Neural progenitor cell (in vitro differentiated cells): ENCODE data around the gene HCCS. TPM values are rescaled to one million over a fixed set of nuclear protein-coding genes. Genes with fewer than 3 reads are reported as not detected.
A peak's percentile ranks its signal among the peaks of the same experiment; 100 is the strongest.

Source experiments
- DNase-seq: peaks from one replicate; pipeline ENCODE4 v3.0.0-alpha.2; 2016; ENCODE audit warnings: low spot score
- H2AFZ ChIP-seq: fragments of 200-600 bp; sonication (generic); replicated peaks from 2 replicates; pipeline ENCODE4 v1.6.1; 2016; ENCODE audit warnings: antibody characterized with exemption
- H3F3A ChIP-seq: fragments of 200-600 bp; sonication (generic); 2 replicates; pipeline ENCODE4 v1.6.1; 2016; ENCODE audit warnings: antibody characterized with exemption, low read depth
- H3K27ac ChIP-seq: fragments of 200-600 bp; sonication (generic); 2 replicates; pipeline ENCODE4 v1.5.1; 2016; ENCODE audit warnings: mild to moderate bottlenecking
- H3K27me3 ChIP-seq: fragments of 200-600 bp; sonication (generic); 2 replicates; pipeline ENCODE4 v1.6.1; 2016; ENCODE audit warnings: mild to moderate bottlenecking, moderate library complexity
- H3K36me3 ChIP-seq: fragments of 200-600 bp; sonication (generic); 2 replicates; pipeline ENCODE4 v1.5.1; 2016
- H3K4me1 ChIP-seq: fragments of 200-600 bp; sonication (generic); 2 replicates; pipeline ENCODE4 v1.6.1; 2016; ENCODE audit warnings: mixed run types
- H3K4me2 ChIP-seq: fragments of 200-600 bp; sonication (generic); 2 replicates; pipeline ENCODE4 v1.6.1; 2016
- H3K4me3 ChIP-seq: fragments of 200-600 bp; sonication (generic); 2 replicates; pipeline ENCODE4 v1.5.1; 2016
- H3K79me2 ChIP-seq: fragments of 200-600 bp; sonication (generic); 2 replicates; pipeline ENCODE4 v1.6.1; 2016; ENCODE audit warnings: low read depth
- H3K9ac ChIP-seq: fragments of 200-600 bp; sonication (generic); 2 replicates; pipeline ENCODE4 v1.6.1; 2016
- H3K9me3 ChIP-seq: fragments of 200-600 bp; sonication (generic); 2 replicates; pipeline ENCODE4 v1.5.1; 2016; ENCODE audit warnings: low read depth
- H4K20me1 ChIP-seq: fragments of 200-600 bp; sonication (generic); 2 replicates; pipeline ENCODE4 v1.6.1; 2016; ENCODE audit warnings: low read depth
- H3K27ac Mint-ChIP-seq: 3 replicates; pipeline ENCODE4 v1.8.0; 2021; ENCODE audit warnings: mixed read lengths
- H3K27me3 Mint-ChIP-seq: 2 replicates; pipeline ENCODE4 v1.8.0; 2022; ENCODE audit warnings: low read depth, mild to moderate bottlenecking, inconsistent platforms, moderate library complexity, mixed read lengths; ENCODE audit not compliant: insufficient read depth
- H3K36me3 Mint-ChIP-seq: 3 replicates; pipeline ENCODE4 v1.8.0; 2021; ENCODE audit warnings: mixed read lengths
- H3K4me1 Mint-ChIP-seq: 3 replicates; pipeline ENCODE4 v1.8.0; 2021; ENCODE audit warnings: mixed read lengths
- H3K4me3 Mint-ChIP-seq: 3 replicates; pipeline ENCODE4 v1.8.0; 2021; ENCODE audit warnings: mild to moderate bottlenecking, moderate library complexity, mixed read lengths
- H3K9me3 Mint-ChIP-seq: 3 replicates; pipeline ENCODE4 v1.8.0; 2020; ENCODE audit warnings: mixed read lengths
- CTCF ChIP-seq: fragments of 200-600 bp; sonication (generic); IDR thresholded peaks from 2 replicates; pipeline ENCODE4 v1.5.1; 2017; ENCODE audit warnings: antibody characterized with exemption, mild to moderate bottlenecking
- EZH2 ChIP-seq: fragments of 200-600 bp; sonication (generic); IDR thresholded peaks from 2 replicates; pipeline ENCODE4 v1.6.1; 2017; ENCODE audit warnings: antibody characterized with exemption, mild to moderate bottlenecking, moderate library complexity
- EZH2phosphoT487 ChIP-seq: fragments of 200-600 bp; sonication (generic); IDR thresholded peaks from 2 replicates; pipeline ENCODE4 v1.6.1; 2017; ENCODE audit warnings: antibody characterized with exemption
- total RNA-seq: library from RNA; depleted of rRNA; stranded (reverse); fragments of >200 nt; gene quantifications from 2 replicates; pipeline ENCODE4 v1.2.3, GENCODE V29; 2015; ENCODE audit warnings: low replicate concordance

HCCS gene
- total RNA-seq, 1 donor from 2014 or later: 19.8 TPM

DNA sequence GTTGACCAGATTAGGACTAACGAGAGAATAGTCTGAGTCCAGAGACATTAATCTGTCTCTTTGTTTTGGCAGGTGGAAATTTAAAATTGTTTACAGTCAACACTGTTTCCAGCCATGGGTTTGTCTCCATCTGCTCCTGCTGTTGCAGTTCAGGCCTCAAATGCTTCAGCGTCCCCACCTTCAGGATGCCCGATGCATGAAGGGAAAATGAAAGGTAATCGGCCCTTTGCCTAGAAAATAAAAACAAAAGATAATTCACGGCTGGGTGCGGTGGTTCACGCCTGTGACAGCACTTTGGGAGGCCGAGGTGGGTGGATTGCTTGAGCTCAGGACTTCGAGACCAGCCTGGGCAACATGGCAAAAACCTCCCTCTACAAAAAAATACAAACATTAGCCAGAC lies 815 bp downstream of the HCCS start:
- H3K36me3 Mint-ChIP-seq: peaks cover 8% of the 10 kb centered on the region
- peak overlapping the region; percentile 72 for H3K4me2 ChIP-seq
- peaks cover 3% of the 10 kb centered on the region for H3K27me3 Mint-ChIP-seq
- H3K4me1 Mint-ChIP-seq: peaks cover 3% of the 10 kb centered on the region
- TF ChIP-seq CTCF: no peak
- TF ChIP-seq EZH2: no peak
- TF ChIP-seq EZH2phosphoT487: no peak
- H3K27me3 ChIP-seq: no peaks in the 10 kb centered on the region
- H3K4me3 Mint-ChIP-seq: no peak overlapping the region
- peak overlapping the region; percentile 65 for H3K4me3 ChIP-seq
- H3K27ac Mint-ChIP-seq: no peak overlapping the region
- peaks cover 3% of the 10 kb centered on the region for H3K9me3 Mint-ChIP-seq
- no peak for DNase-seq
- H3K9ac ChIP-seq: peak overlapping the region; percentile 83
- H3K36me3 ChIP-seq: peaks cover 3% of the 10 kb centered on the region
- H4K20me1 ChIP-seq: peaks cover 7% of the 10 kb centered on the region
- no peaks in the 10 kb centered on the region for H3K9me3 ChIP-seq
- no peaks in the 10 kb centered on the region for H3K4me1 ChIP-seq
- H3K27ac ChIP-seq: no peak overlapping the region
- peaks cover 30% of the 10 kb centered on the region for H3K79me2 ChIP-seq
- no peaks in the 10 kb centered on the region for H3F3A ChIP-seq
- no peak overlapping the region for H2AFZ ChIP-seq

DNA sequence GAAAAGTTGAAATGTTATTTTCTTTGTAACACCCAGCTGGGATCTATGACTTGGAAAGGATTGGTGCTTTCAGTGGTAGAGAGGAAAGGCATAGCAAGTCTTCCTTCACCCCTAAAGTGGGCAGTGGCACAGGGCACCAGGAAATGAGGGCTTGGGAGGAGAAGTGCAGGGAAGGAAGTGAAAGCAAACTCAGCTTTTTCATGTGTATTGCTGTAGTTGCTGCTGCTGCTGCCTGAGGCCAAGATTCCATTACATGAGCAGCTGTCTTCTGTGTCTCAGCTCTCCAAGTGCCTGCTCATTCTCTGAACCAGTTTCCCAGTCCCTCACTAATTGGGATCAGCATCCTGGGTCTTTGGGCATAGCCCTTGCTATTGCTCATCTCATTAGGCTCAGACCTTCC lies 2.6 kb downstream of the HCCS start:
- H3F3A ChIP-seq: no peaks in the 10 kb centered on the region
- peaks cover 7% of the 10 kb centered on the region for H4K20me1 ChIP-seq
- Mint-ChIP-seq H3K9me3 (peaks cover 3% of the 10 kb centered on the region), H3K27ac (no peak overlapping the region), H3K27me3 (peaks cover 3% of the 10 kb centered on the region), H3K36me3 (peaks cover 8% of the 10 kb centered on the region), H3K4me1 (no peaks in the 10 kb centered on the region), H3K4me3 (no peak overlapping the region)
- H3K4me3 ChIP-seq: no peak overlapping the region
- no peak for DNase-seq
- no peak overlapping the region for H3K27ac ChIP-seq
- H3K4me1 ChIP-seq: no peaks in the 10 kb centered on the region
- no peak overlapping the region for H3K9ac ChIP-seq
- H3K4me2 ChIP-seq: no peak overlapping the region
- peaks cover 30% of the 10 kb centered on the region for H3K79me2 ChIP-seq
- H3K9me3 ChIP-seq: peaks cover 3% of the 10 kb centered on the region
- no peaks in the 10 kb centered on the region for H3K27me3 ChIP-seq
- H3K36me3 ChIP-seq: peaks cover 4% of the 10 kb centered on the region
- TF ChIP-seq EZH2 (no peak), CTCF (no peak), EZH2phosphoT487 (no peak)
- no peak overlapping the region for H2AFZ ChIP-seq

DNA sequence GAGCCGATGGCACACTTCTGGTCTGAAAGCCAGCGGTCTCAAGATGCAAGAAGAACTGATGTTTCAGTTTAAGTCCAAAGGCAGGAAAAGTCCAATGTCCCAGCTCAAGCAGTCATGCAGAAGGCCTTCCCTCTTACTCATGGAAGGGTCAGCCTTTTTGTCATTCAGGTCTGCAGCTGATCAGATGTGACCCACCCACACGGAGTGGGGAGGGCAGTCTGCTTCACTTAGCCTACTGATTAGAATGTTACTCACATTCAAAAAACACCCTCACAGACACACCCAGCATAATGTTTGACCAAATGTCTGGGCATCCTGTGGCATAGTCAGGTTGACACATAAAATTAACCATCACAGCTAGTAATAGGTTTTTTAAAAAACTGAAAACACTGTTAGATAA lies 6.6 kb downstream of the HCCS start:
- H3K9me3 Mint-ChIP-seq: no peaks in the 10 kb centered on the region
- H3K4me3 Mint-ChIP-seq: no peak overlapping the region
- no peak overlapping the region for H3K27ac Mint-ChIP-seq
- H3K79me2 ChIP-seq: peaks cover 14% of the 10 kb centered on the region
- H3K9ac ChIP-seq: no peak overlapping the region
- no peak for DNase-seq
- no peaks in the 10 kb centered on the region for H3K4me1 Mint-ChIP-seq
- peaks cover 13% of the 10 kb centered on the region for H3K36me3 Mint-ChIP-seq
- H4K20me1 ChIP-seq: no peaks in the 10 kb centered on the region
- H3K27me3 ChIP-seq: no peaks in the 10 kb centered on the region
- no peak overlapping the region for H2AFZ ChIP-seq
- H3K9me3 ChIP-seq: peaks cover 3% of the 10 kb centered on the region
- no peak overlapping the region for H3K4me3 ChIP-seq
- TF ChIP-seq CTCF (no peak), EZH2phosphoT487 (no peak), EZH2 (no peak)
- no peak overlapping the region for H3K4me2 ChIP-seq
- no peaks in the 10 kb centered on the region for H3F3A ChIP-seq
- H3K36me3 ChIP-seq: peaks cover 4% of the 10 kb centered on the region
- no peak overlapping the region for H3K27ac ChIP-seq
- no peaks in the 10 kb centered on the region for H3K4me1 ChIP-seq
- peaks cover 4% of the 10 kb centered on the region for H3K27me3 Mint-ChIP-seq
